Thoracic aorta (tissue), 2 donors: ENCODE data around the gene BMPER. TPM values are rescaled to one million over a fixed set of nuclear protein-coding genes. Genes with fewer than 3 reads are reported as not detected.

ENCODE experiments used
- ATAC-seq: fragments of 150-250 bp; one replicate; pipeline ENCODE4 v1.8.0; 2017; ENCODE audit warnings: low read depth; ENCODE audit not compliant: insufficient number of reproducible peaks, low FRiP score
- DNase-seq: peaks from one replicate; pipeline ENCODE4 v3.0.0-alpha.2; 2020; ENCODE audit warnings: low spot score
- H3K27ac ChIP-seq, 2 donors: fragments of 200-600 bp; sonication (generic); 1 replicate in 1 of 2; 2 replicates in 1 of 2; pipeline ENCODE4 v1.5.1; 2016; ENCODE audit warnings: mild to moderate bottlenecking in 2 of 2, moderate library complexity in 2 of 2
- H3K27me3 ChIP-seq: fragments of 200-600 bp; sonication (generic); replicated peaks from 2 replicates; pipeline ENCODE4 v1.6.0; 2016; ENCODE audit warnings: mild to moderate bottlenecking; ENCODE audit not compliant: insufficient read depth
- H3K36me3 ChIP-seq: fragments of 200-600 bp; sonication (generic); one replicate; pipeline ENCODE4 v1.5.1; 2016
- H3K4me1 ChIP-seq, 2 donors: fragments of 200-600 bp; sonication (generic); 1 replicate in 1 of 2; 2 replicates in 1 of 2; pipeline versions ENCODE4 v1.5.1 to v1.6.0; 2016; ENCODE audit warnings: low read depth in 2 of 2, mild to moderate bottlenecking in 1 of 2; ENCODE audit not compliant: control insufficient read depth in 1 of 2
- H3K4me3 ChIP-seq: fragments of 200-600 bp; sonication (generic); 2 replicates; pipeline ENCODE4 v1.5.1; 2016; ENCODE audit warnings: mild to moderate bottlenecking
- H3K9me3 ChIP-seq: fragments of 200-600 bp; sonication (generic); 2 replicates; pipeline ENCODE4 v1.5.1; 2016
- total RNA-seq, 2 donors: library from RNA; depleted of rRNA; stranded (reverse); fragments of >200 nt; gene quantifications; one replicate each; pipeline versions ENCODE4 v1.1.0 to v1.2.3, GENCODE V29; 2016
- TF ChIP-seq, protein P1 (sequence below): fragments of 200-600 bp; sonication (generic); IDR thresholded peaks from one replicate; pipeline ENCODE4 v1.5.1; 2019; ENCODE audit warnings: antibody characterized with exemption

Gene BMPER
- total RNA-seq, 2 donors from 2014 or later = 0.54 to 2.3 TPM

DNA sequence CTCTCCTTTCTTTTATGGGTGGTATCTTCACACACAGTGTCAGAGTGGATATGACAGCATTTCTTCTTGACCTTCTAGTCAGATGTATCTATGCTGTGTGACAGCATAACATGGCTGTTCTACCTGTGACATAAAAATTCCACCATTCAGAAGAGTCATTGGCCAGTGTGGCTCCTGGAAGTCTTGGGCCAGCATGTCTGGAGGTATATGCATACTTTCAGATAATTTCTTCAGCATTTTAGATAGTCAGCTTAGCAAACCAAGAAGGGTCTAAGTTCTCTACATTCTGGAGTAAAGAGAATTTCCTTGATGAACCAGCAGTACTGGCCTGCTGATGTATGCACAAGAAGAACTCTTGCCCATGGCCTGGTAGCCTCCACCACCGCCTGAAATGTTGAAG, 179.3 kb downstream of the BMPER start:
- H3K9me3 ChIP-seq = no peaks in the 10 kb centered on the region
- ATAC-seq (no peak), DNase-seq (no peak)
- no peaks in the 10 kb centered on the region for H3K36me3 ChIP-seq
- TF ChIP-seq, protein P1, sequence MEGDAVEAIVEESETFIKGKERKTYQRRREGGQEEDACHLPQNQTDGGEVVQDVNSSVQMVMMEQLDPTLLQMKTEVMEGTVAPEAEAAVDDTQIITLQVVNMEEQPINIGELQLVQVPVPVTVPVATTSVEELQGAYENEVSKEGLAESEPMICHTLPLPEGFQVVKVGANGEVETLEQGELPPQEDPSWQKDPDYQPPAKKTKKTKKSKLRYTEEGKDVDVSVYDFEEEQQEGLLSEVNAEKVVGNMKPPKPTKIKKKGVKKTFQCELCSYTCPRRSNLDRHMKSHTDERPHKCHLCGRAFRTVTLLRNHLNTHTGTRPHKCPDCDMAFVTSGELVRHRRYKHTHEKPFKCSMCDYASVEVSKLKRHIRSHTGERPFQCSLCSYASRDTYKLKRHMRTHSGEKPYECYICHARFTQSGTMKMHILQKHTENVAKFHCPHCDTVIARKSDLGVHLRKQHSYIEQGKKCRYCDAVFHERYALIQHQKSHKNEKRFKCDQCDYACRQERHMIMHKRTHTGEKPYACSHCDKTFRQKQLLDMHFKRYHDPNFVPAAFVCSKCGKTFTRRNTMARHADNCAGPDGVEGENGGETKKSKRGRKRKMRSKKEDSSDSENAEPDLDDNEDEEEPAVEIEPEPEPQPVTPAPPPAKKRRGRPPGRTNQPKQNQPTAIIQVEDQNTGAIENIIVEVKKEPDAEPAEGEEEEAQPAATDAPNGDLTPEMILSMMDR = no peak
- H3K4me1 ChIP-seq = no peaks in the 10 kb centered on the region
- no peak overlapping the region for H3K27ac ChIP-seq
- no peaks in the 10 kb centered on the region for H3K27me3 ChIP-seq
- no peak overlapping the region for H3K4me3 ChIP-seq

DNA sequence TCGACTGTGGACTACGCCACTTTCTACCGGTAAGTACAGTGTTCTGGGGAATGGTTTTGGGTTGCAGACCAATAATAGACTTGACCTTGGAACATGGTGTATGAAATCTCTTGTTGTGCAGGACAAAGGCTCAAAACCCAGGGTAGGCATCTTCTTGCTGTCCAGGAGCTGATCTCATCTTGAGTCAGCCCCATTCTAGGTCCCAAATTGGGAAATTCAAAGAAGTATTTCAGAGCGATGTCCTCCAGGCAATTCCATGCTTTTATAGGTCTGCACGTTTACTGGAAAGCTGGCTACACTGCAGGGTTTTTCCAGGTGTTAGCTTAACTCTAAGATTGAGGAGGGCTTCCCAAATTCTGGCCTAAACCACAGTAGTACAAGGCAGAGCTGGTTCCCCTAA, 180.7 kb downstream of the BMPER start:
- TF ChIP-seq, protein P1 = no peak
- DNase-seq (no peak), ATAC-seq (no peak)
- H3K27me3 ChIP-seq = no peaks in the 10 kb centered on the region
- H3K36me3 ChIP-seq = no peaks in the 10 kb centered on the region
- H3K9me3 ChIP-seq = no peaks in the 10 kb centered on the region
- H3K4me1 ChIP-seq = no peaks in the 10 kb centered on the region
- H3K4me3 ChIP-seq = no peak overlapping the region
- no peak overlapping the region for H3K27ac ChIP-seq

DNA sequence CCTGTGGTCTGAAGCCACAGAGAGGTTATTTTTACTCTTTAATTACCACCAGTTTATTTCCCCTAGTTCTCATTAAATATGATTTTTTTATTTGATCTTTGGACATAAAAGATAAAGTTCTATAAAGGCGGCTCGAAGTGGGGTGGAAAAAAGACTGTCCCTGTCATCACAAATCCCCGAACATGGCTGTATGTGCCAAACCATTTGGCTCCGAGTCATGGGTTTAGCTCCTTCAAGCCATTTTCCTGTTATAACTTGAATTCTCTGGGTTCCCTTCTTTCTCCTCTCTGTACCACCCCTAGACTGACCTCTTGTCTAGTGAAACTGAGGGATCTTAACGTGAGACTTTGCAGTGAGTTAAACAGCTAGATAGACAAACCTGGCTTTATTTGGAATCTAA, 181.6 kb downstream of the BMPER start:
- TF ChIP-seq, protein P1 = no peak
- no peaks in the 10 kb centered on the region for H3K27me3 ChIP-seq
- no peak for DNase-seq
- no peak for ATAC-seq
- H3K4me1 ChIP-seq = no peaks in the 10 kb centered on the region
- H3K27ac ChIP-seq = no peak overlapping the region
- no peak overlapping the region for H3K4me3 ChIP-seq
- no peaks in the 10 kb centered on the region for H3K9me3 ChIP-seq
- H3K36me3 ChIP-seq = no peaks in the 10 kb centered on the region

DNA sequence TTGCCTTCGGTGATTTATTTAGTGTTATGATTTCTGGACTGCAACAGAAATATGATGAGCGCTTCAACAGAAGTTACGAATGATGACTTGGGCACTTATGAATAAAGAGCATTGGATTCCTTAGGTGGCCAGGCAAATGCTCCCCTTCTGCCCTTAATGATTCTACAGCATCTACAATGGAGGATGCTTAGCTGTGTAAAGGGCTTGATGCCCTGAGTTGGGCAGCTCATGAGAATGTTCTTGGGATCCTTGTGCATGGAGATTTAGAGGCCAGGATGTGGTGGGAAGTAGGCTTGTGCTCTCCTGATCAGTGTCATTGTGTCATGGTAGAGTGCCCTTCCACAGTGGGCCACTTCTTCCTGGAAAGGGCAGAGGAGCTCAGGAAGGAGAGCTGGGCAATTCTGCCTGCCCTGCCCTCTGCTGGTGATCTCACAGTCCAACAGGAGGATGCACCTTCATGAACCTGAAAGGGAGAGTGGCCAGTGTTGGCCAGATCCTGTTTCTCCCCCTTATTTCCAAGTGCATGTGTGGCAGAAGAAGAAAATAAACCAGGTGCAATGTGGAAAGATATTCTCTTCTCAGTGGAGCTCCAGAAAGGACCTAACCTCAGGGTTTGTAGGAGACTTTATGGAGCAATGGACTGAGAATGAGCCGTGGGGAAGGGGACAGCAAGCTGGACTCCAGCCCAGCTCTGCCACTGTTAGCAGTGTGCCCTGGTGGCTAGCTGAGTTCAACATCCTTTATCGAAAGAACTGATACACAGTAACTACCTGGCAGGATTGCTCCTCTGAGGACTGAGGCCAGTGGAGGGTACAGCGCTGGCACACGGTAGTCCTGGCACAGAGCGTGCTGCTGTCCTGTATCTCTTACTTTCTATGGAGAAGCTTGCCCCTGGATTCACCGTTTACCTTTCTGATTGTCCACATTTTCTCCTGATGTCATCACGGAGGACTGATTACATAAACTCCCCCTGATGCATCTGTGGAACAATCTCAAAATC, 182.9 kb downstream of the BMPER start:
- H3K4me3 ChIP-seq = no peak overlapping the region
- H3K4me1 ChIP-seq = no peaks in the 10 kb centered on the region
- no peaks in the 10 kb centered on the region for H3K36me3 ChIP-seq
- ATAC-seq (no peak), DNase-seq (no peak)
- TF ChIP-seq, protein P1 = no peak
- H3K9me3 ChIP-seq = no peaks in the 10 kb centered on the region
- H3K27me3 ChIP-seq = no peaks in the 10 kb centered on the region
- no peak overlapping the region for H3K27ac ChIP-seq

DNA sequence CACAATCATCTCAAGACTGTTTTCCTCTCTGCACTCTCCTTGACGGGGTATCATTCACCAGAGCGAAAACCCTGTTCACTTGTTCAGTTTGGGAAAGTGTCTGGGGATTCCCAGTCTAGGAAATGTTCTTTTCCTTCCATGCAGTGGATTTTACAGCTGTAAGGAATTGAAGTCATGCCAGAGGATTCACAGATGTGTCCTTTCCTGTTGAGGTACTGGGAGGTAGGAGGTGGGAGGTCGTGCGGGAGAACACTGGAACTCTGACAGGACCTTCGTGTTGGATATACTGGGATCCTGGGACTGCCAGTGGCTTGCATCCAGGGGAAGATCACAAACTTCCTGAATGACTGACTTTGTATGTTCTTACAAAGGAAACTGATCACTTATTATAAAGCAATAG, 185.5 kb downstream of the BMPER start:
- no peaks in the 10 kb centered on the region for H3K36me3 ChIP-seq

More for the DNA sequence above, 185.5 kb downstream of the BMPER start:
- H3K27ac ChIP-seq = no peak overlapping the region
- peaks cover 0 to 3% of the 10 kb centered on the region in 2 donors for H3K4me1 ChIP-seq
- no peaks in the 10 kb centered on the region for H3K27me3 ChIP-seq
- ATAC-seq (no peak), DNase-seq (no peak)
- TF ChIP-seq, protein P1 = no peak
- no peak overlapping the region for H3K4me3 ChIP-seq
- H3K9me3 ChIP-seq = no peaks in the 10 kb centered on the region
